Ramos (cell line): Measurements from ENCODE around the gene PRXL2B.

Source experiments
- in situ Hi-C: fragments of 300-500 bp; cut with MboI; formaldehyde crosslinking; loops from one replicate; pipeline ENCODE4 v1.14.3; 2022; ENCODE audit warnings: low sequenced_read_pairs; ENCODE audit not compliant: unreplicated experiment

Gene PRXL2B, protein sequence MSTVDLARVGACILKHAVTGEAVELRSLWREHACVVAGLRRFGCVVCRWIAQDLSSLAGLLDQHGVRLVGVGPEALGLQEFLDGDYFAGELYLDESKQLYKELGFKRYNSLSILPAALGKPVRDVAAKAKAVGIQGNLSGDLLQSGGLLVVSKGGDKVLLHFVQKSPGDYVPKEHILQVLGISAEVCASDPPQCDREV

DNA sequence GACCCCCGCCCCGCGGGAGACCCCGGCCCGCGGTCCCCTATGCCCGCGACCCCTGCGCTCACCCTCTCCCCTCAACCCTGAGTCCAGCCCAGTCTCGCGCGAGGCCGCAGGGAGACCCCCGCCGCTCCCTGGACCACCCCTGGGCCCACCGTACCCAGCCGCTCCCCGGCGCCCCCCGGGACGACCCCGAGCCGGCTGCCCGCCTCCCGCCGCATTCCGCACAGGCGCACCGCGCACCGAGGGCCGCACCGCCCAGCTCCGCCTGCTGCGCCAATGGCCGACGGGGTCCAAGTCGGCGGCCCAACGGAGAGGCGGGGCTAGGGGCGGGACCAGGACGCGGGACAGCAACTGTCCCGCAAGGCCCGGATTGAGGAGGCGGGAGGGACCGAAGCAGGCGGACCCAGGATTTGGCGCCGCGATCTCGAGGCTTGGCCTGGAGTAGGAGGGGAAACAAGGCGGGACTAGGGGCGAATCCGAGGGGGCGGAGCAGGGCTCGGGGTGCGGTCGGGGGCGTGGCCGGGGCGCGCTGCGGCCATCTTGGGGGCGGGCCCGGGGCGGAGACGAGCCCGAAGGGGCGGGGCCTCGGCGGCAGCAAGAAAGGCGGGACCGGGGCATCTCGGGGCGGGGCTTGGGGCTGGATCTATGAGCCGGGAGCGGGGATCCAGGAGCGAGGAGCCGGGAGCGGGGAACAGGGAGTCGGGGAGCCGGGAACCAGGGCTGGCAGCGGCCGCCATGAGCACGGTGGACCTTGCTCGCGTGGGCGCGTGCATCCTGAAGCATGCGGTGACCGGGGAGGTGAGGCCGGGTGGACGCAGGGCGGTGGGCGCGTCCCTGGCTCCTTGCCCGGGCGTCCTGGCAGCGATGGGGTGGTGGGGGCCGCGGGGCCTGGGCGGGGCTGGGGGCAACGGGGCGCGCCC is at the start of gene PRXL2B:
Gene PRXL2B (plus strand): TSS at position 624 of the 917 bp plus-strand sequence. CDS start 109 bp downstream, at position 733.
- in situ Hi-C loops, result no loop called here

DNA sequence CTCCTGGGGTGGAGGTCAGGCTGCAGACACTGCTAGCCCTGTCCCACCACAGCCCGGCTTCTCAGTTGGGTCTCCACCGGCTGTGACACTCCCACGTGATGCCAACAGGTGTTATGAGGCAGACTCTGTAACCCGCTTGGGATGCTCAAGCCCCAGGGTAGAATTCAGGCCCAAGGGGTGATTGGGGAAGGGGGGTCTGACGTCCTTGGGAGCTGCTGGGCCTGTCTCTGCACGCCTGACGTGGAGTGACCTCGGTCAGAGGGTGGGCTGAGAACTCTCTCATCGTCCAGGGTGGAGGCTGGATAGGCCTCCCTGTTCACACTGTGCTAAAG is 48.8 kb upstream of the PRXL2B start:
- in situ Hi-C loops, result no loop called here

DNA sequence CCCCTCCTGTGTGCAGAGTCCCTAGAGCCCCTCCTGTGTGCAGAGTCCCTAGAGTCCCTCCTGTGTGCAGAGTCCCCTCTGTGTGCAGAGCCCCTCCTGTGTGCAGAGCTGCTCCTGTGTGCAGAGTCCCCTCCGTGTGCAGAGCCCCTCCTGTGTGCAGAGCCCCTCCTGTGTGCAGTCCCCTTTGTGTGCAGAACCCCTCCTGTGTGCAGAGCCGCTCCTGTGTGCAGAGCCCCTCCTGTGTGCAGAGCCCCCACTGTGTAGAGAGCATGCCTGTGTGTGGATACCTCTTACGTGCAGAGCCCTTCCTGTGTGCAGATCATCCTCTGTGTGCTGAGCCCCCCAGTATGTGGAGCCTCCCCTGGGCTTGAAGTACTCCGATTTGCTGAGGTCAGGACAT is 48.2 kb upstream of the PRXL2B start:
- in situ Hi-C loops, result no loop called here

DNA sequence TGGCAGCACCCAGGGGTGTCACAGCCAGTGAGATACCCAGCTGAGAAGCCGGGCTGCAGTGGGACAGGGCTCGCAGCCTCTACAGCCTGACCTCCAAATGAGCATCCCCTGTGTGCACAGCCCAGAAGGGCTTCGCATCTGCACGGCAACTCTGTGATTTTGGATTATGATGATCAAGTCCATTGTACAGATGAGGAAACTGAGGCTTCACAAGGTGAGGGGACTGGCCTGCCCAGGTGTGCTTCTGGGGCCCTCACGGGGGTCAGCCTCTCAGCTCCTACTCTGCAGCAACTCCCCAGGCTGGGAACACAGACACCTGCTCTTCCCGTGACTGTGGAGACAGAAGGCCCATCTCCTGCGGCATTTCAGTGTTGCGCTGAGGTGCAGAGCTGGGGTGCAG is 47.7 kb upstream of the PRXL2B start:
- in situ Hi-C loops, result no loop called here

DNA sequence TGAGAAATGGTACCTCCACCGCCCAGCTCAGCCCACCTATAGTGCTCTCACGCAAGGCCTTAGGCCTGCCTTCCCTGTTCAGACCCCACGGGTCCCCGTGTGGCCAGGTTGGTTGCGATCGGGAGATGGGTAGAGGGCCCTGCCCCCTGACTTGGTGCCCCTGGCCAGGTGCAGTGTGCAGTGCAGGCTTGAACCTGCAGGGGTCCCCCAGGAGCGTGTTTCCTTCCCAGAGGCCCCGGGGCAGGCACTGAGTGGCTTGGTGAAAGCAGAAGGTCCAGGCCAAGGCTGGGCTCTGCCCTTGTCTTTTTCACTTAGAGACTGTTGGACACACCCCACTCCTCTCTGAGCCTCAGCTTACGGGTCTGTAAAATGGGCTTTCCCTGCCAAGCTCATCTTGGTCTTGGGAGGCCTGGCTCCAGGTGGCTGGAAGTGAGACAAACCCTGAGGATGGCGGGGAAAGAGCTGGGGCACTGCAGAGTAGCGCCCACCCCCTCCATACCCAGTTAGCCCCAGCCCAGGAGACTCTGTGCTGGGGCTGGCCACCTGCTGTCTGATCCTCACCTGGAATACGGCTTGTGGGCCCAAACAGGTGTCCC is 47.2 kb upstream of the PRXL2B start:
- in situ Hi-C loops, result no loop called here

DNA sequence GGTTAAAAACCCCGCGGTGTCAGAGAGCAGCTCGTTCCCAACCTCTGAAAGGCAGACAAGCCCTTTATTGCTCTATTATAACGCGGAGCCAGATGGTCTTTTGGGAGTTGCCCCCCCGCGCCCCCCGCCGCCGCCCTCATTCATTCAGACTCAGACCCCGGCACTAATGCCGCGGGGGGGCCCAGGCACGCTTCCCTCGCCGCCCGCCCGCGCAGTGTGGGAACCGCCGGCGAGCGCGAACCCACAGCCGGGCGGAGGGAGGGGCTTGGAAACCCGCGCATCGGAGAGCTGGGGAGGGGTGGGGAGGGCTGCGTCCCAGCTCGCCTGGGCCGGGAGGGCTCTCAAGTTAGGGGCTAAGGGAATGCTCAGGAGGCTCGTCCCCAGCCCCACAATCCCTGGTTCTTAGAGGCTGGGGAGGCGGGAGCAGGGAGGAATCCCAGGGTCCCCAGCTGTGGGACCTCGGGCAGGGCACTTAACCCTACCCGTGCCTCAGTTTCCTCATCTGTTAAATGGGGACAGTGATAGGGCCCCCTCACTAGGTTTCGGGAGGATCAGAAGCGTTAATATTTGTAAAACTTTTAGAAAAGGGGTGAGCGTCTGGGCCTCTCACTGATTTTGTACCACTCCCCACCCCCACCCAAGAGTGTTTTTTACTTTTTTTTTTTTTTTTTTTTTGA is 45.6 kb upstream of the PRXL2B start:
- in situ Hi-C loops, result no loop called here

DNA sequence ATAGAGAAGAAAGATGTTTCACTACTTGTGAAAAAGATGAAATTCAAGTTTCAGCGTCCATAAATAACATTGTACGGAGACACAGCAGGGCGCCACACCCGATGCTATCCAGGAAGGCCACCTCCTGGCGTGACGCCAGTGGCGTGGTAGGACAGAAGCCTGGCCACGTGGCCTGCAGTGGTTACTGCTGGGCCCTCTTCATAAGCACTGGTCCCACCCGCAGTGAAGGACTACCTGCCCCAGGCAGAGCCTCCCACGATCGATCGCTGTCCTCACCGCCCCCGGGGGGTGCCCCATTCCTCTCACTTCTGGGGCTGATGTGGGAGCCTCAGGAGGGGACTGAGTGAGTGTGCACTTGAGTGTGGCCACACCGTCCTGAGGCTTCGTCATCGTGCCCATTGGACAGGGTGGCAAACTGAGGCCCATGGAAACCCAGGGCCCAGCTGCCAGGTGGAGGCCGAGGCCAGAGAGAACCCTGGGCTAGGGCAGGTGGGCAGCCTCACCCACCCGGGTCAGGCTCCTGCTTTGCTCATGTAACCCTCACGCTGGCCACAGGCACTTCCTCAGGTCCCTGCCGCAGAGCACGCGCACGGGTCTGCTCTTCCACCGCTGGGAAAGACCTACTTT is 44.8 kb upstream of the PRXL2B start:
- in situ Hi-C loops, result no loop called here

DNA sequence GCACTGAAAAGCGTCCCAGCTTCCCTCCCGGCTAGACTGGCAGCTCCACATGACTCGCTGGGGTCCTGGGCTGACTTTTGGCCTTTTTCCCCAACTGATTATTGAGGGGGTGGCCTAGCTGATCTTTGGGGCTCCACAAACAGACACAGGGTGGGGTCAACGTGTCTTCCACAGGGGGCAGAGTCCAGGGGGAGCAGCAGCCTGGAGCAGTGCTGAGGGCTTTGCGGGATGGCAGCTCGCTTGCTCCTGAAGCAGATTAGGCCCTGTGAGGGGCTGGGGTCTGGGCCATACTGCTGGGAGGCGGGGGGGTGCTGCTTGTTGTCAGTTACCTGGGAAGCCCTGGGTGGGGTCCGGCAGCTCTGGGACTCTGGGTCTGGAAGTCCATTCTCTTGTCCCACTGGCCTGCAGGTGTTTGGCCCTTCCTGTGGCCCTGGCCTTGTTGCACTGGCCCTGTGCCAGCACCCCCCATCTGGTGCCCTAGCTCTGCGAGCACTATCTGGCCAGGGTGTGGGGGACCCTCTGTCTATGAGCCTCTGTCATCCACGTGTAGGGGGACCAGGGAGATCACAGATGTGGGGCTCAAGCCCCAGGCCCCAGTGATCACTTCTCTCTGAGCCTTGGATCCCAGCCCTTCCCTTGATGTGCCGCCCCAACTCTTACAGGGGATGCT is 44.2 kb upstream of the PRXL2B start:
- in situ Hi-C loops, result no loop called here

DNA sequence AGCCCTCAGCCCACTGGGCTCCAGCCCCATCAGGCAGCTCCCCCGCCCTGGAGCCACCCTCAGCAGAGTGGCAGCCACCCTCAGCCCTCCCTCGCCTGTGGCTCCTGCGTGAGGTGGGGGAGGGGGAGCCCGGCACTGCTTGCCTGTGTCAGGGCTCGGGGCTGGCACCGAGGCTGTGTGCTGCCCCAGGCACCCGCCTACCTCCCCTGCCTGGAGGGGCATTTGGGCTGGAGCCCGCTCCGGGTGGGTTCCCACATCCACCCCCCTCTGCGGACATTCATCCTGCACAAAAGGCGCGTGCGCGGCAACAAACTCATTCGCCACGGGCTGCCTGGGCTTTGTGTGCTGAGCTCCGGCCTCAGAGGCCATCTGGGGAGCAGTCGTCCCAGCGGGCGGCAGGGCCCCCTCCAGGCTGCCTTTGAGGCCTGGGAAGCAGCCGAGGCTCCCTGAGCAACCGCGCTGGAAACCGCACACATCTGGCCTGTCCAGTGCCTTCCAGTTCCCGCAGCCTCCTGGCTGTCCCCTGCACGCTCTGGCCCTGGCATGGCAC is 43.0 kb upstream of the PRXL2B start:
- in situ Hi-C loops, result no loop called here

DNA sequence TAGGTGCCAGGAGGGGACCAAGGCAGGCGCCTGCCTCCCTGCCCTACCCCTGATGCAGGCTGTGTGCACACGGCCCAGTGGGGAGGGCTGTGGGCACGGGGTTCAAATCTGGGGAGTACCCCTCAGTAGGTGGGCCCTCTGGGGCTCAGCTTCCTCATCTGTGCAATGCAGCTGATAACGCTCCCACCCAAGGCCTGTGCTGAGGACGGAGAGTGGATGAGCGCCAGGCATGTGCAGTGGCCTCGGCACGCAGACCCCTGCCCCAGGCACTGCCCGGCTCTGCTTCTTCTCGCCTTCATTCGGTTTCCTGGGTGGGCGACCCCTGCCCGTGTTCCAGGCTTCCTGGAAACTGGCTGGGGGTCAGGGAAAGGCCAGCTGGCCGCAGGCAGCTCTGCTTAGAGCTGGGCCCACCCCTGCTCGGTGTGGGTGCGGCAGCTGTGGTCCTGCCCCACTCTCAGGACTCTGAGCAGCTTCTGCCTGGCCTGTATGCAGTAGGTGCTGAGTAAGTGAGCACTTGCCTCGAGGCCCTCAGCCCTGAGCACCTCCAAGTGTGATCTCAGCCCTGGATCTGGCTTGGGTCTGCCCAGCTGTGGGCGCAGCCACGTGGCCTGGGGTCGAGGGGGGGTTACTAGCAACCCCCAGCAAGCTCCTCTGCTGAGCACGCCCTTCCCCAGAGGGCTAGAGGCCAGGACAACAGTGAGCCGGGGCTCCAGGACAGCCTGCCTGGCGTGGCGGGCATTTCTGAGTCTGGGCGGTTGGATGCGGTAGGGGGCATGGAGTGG is 42.3 kb upstream of the PRXL2B start:
- in situ Hi-C loops, result no loop called here

DNA sequence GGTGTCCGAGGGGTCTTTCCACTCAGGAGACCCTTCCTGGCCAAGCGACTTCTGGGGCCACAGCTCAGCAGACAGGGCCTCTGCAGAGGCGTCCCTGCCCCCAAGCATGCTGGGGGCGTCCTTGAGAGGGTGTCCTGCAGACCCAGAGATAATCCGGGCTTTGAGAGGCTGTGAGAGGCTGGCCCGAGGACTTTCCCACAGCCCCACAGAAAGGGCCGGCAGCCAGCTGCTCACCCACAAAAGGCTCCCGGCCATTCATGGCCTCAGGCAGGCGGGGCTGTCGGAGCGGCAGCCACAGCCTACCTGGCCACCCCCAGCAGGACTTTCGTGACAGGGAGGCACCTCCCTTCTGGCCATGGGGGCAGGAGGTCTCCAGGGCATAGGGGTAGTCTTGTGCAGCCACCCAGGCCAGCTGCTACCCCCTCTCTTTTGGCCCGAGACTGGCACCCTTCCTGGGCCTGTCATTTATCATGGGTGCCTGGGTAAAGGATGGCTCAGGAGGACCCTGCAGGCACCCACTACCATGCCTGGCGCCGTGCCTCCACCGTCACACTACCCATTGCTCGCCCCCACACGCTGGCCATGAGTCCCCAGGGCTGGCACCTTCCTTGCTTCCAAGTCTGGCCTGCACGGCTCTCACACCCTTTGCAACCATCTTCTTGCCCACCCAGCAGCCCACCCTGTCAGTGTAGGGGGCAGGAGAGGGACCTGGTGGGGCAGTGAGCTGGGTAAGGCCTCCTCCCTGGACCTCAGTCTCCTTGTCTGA is 41.5 kb upstream of the PRXL2B start:
- in situ Hi-C loops, result loop anchor here (5.0 kb wide), 1 partner anchor 133 kb away; the partner anchor contains the start of gene PEX10

DNA sequence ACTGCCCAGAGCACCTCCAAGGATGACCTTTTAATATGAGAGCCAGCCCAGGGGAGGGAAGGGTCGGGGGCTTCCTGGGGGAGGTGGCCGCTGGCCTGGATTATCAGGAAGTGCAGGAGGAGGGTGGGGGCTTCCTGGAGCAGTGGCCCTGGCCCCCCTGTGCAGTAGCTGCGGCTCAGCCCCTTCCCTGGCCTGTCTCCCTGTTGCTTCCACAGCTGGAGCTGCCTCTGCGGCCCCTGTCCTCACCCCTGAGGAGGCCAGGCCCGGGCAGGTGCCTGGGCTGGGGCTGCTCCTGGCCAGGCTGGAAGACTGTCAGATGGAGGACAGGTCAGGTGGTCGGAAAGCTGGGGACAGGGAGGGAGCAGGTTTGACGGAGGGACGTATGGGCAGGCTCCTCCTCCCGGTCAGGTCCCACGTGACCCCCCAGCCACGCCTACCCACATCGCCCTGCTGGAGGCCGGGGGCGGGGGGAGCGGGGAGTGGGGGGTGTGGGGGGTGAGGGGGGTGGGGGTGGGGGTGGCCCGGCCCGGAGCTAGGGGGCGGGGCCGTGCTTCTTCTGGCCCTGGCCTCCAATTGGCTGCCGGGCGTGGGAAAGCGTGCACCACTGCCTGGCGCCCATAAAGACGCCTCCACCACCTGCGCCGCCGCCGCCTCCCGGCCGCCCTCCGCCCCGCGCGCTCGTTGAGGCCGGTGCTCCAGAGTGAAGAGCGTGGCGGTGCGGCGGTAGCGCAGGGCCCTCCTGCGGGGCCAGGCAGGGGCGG is 40.6 kb upstream of the PRXL2B start:
- in situ Hi-C loops, result loop anchor here (5.0 kb wide), 1 partner anchor 134 kb away; the partner anchor contains the start of gene PEX10

DNA sequence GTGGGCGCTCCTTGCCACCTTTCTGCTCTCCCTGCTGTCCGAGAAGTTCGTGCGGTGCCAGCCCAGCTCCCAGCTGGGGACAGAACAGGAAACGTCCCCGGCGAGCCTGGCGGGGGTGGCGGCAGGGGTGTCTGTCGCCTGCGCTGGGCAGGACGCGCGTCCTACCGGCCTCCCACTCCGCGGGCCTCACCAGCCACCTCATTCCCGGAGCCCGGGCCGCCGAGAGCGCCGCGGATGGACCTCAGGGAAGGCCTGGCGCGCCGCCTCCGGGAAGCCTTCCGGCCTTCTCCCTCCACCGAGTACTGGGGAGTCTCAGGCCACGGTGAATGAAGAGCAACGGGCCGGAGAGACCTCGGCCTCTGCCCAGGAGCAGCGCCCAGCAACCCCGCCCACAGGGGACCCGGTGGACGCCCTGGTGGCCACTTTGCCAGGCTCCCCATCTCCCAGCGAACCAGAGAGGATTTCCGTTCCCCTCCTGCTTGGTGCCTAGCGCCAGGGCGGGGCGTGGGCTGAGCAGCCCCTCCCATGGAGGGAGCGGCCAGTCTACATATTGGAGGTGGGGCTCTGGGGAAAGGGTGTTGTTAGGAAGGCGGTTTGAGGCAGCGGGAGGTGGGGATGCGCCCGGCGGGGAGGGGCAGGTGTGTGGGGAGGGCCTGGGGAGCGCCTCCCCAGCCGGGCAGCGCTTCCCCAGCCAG is 39.9 kb upstream of the PRXL2B start:
- in situ Hi-C loops, result loop anchor here (5.0 kb wide), 1 partner anchor 134 kb away; the partner anchor contains the start of gene PEX10

DNA sequence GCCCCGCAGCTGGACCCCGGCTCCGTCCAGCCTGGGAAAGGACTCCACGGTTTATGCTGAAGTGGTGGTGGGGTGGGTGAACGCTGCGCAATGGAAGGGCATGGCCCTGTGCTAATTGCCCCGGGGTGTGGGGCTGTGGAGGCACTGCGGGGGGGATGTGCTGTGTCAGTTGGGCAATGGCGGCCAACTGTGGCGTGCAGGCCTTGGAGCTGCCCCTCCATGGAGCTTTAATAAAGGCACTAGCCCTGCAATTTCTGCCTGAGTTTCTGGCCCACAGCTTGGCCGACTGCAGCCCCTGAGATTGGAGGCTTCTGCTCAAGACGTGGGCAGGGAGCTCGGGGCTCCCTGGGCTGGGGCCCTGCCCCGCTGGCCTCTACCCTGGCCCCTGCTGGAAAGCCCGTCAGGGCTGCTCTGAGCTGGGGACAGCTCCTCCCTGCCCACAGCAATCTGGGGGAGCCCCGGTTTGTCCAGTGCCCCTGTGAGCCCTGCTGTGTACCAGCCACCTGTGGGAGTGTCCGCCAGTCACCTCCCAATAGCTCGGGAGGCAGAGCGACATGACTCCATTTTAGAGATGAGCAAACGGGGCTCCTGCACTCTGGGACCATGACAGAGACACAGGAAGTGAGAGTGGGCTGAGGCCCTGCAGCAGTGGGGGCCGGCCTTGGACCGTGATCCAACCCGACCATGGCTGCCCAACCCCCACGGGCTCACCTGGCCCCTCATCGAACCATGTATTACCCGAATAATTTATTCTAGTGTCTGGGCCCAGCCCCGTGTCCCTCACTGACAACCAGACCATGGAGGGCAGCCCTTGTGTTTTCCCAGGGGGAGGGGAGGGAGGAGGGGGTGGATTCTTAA is 39.1 kb upstream of the PRXL2B start:
- in situ Hi-C loops, result loop anchor here (5.0 kb wide), 1 partner anchor 135 kb away; the partner anchor contains the start of gene PEX10

DNA sequence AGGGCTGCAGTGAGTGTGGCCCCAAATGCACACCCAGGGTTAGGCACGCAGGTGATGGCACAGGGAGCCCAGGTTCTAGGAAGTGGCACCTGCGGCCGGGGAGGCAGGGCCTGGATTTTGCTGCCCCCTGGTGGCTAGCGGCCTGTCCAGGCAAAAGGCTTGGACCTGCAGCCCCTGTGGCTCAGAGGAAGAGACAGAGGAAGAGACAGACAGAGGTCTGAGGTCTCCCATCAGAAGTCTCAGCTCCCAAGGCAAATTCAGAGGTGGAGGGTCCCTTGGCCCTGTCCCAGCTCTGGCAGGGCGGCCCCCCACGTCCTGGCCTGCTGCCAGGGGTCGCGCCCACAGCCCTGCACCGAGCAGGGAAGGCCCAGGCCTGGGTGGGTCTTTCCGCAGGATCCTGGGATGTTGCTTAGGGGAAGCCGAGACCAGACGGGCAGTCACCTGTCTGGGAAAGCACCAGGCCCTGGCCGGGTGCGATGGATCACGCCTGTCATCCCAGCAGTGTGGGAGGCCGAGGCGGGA is 38.4 kb upstream of the PRXL2B start:
- in situ Hi-C loops, result loop anchor here (5.0 kb wide), 1 partner anchor 136 kb away; the partner anchor contains the start of gene PEX10
